H9 (cell line): Measurements from ENCODE around the gene PLEKHG3. TPM values are rescaled to one million over a fixed set of nuclear protein-coding genes. Genes with fewer than 3 reads are reported as not detected.

Experiments
- DNase-seq: peaks from one replicate; pipeline ENCODE4 v3.0.0-alpha.2; 2017
- H2AFZ ChIP-seq: one replicate; pipeline ENCODE4 v1.6.1; 2013; ENCODE audit warnings: mild to moderate bottlenecking, low read length, control low read depth, moderate library complexity
- H2AK5ac ChIP-seq: 2 replicates; pipeline ENCODE4 v1.6.1; 2013; ENCODE audit warnings: low read length, control low read depth, mixed read lengths; ENCODE audit not compliant: insufficient read length
- H2BK120ac ChIP-seq: one replicate; pipeline ENCODE4 v1.6.1; 2013; ENCODE audit warnings: low read depth, mild to moderate bottlenecking, low read length, control low read depth, inconsistent platforms; ENCODE audit not compliant: poor library complexity, severe bottlenecking
- H2BK12ac ChIP-seq: 2 replicates; pipeline ENCODE4 v1.6.1; 2013; ENCODE audit warnings: low read length, control low read depth, mixed read lengths, low read depth; ENCODE audit not compliant: insufficient read length
- H2BK15ac ChIP-seq: 2 replicates; pipeline ENCODE4 v1.6.1; 2013; ENCODE audit warnings: low read depth, low read length, control low read depth
- H2BK20ac ChIP-seq: one replicate; pipeline ENCODE4 v1.6.1; 2013; ENCODE audit warnings: low read depth, mild to moderate bottlenecking, low read length, control low read depth, inconsistent platforms; ENCODE audit not compliant: poor library complexity, severe bottlenecking
- H2BK5ac ChIP-seq: 2 replicates; pipeline ENCODE4 v1.6.1; 2013; ENCODE audit warnings: low read length, control low read depth, mixed read lengths; ENCODE audit not compliant: insufficient read length
- H3K14ac ChIP-seq: 2 replicates; pipeline ENCODE4 v1.6.1; 2013; ENCODE audit warnings: low read length, control low read depth; ENCODE audit not compliant: insufficient read depth
- H3K18ac ChIP-seq: 2 replicates; pipeline ENCODE4 v1.6.1; 2013; ENCODE audit warnings: low read depth, mild to moderate bottlenecking, mixed read lengths, low read length, control low read depth; ENCODE audit not compliant: insufficient read length
- H3K23ac ChIP-seq: 2 replicates; pipeline ENCODE4 v1.6.1; 2013; ENCODE audit warnings: low read length, control low read depth, mixed read lengths, low read depth; ENCODE audit not compliant: insufficient read length
- H3K23me2 ChIP-seq: 2 replicates; pipeline ENCODE4 v1.6.1; 2013; ENCODE audit warnings: low read depth, mild to moderate bottlenecking, mixed read lengths, low read length, control low read depth; ENCODE audit not compliant: insufficient read length, poor library complexity, severe bottlenecking
- H3K27ac ChIP-seq: 2 replicates; pipeline ENCODE4 v1.5.1; 2013; ENCODE audit warnings: low read length, control low read depth, mixed read lengths, low read depth; ENCODE audit not compliant: insufficient read length
- H3K27me3 ChIP-seq: 2 replicates; pipeline ENCODE4 v1.6.1; 2013; ENCODE audit warnings: low read length, control low read depth, inconsistent platforms; ENCODE audit not compliant: insufficient read depth
- H3K4ac ChIP-seq: 2 replicates; pipeline ENCODE4 v1.6.1; 2013; ENCODE audit warnings: low read depth, mild to moderate bottlenecking, control low read depth, inconsistent platforms, low read length, moderate library complexity
- H3K4me1 ChIP-seq: 2 replicates; pipeline ENCODE4 v1.6.1; 2013; ENCODE audit warnings: low read length, control low read depth, inconsistent platforms; ENCODE audit not compliant: insufficient read depth
- H3K4me2 ChIP-seq: 2 replicates; pipeline ENCODE4 v1.6.1; 2013; ENCODE audit warnings: low read length, control low read depth, mixed read lengths; ENCODE audit not compliant: insufficient read length, insufficient read depth
- H3K56ac ChIP-seq: 2 replicates; pipeline ENCODE4 v1.6.1; 2013; ENCODE audit warnings: low read depth, mild to moderate bottlenecking, mixed read lengths, low read length, control low read depth; ENCODE audit not compliant: insufficient read length
- H3K79me1 ChIP-seq: 2 replicates; pipeline ENCODE4 v1.6.1; 2013; ENCODE audit warnings: low read depth, mild to moderate bottlenecking, moderate library complexity, low read length, control low read depth, inconsistent platforms; ENCODE audit not compliant: insufficient read depth, poor library complexity, severe bottlenecking
- H3K79me2 ChIP-seq: 2 replicates; pipeline ENCODE4 v1.6.1; 2013; ENCODE audit warnings: low read length, control low read depth, inconsistent platforms; ENCODE audit not compliant: insufficient read depth
- H3K9ac ChIP-seq: 2 replicates; pipeline ENCODE4 v1.6.1; 2013; ENCODE audit warnings: low read length, control low read depth, mixed read lengths; ENCODE audit not compliant: insufficient read length; ENCODE audit errors: extremely low read depth
- H3K9me3 ChIP-seq: one replicate; pipeline ENCODE4 v1.6.1; 2013; ENCODE audit warnings: low read depth, low read length, inconsistent platforms; ENCODE audit not compliant: control insufficient read depth
- H3T11ph ChIP-seq: one replicate; pipeline ENCODE4 v1.6.1; 2013; ENCODE audit warnings: mild to moderate bottlenecking, low read length, control low read depth, inconsistent platforms
- H4K20me1 ChIP-seq: one replicate; pipeline ENCODE4 v1.6.1; 2013; ENCODE audit not compliant: control insufficient read depth, insufficient read length, insufficient read depth
- H4K5ac ChIP-seq: 2 replicates; pipeline ENCODE4 v1.6.1; 2013; ENCODE audit warnings: low read depth, mild to moderate bottlenecking, mixed read lengths, low read length, control low read depth; ENCODE audit not compliant: insufficient read length
- H4K8ac ChIP-seq: replicated peaks from 2 replicates; pipeline ENCODE4 v1.6.1; 2013; ENCODE audit warnings: low read length, control low read depth, mixed read lengths, low read depth; ENCODE audit not compliant: insufficient read length
- H4K91ac ChIP-seq: 2 replicates; pipeline ENCODE4 v1.6.1; 2013; ENCODE audit warnings: low read depth, mild to moderate bottlenecking, moderate library complexity, mixed read lengths, low read length, control low read depth; ENCODE audit not compliant: insufficient read length
- H3K27ac Mint-ChIP-seq, 3 experiments: 2 replicates in 2 of 3; 3 replicates in 1 of 3; pipeline ENCODE4 v1.8.0; 2020 to 2021; ENCODE audit warnings: mixed read lengths in 3 of 3, mild to moderate bottlenecking in 1 of 3, moderate library complexity in 1 of 3
- H3K27me3 Mint-ChIP-seq: 2 replicates; pipeline ENCODE4 v1.8.0; 2021; ENCODE audit warnings: low read depth, mild to moderate bottlenecking, moderate library complexity, mixed read lengths
- H3K36me3 Mint-ChIP-seq, 3 experiments: 2 replicates in 2 of 3; 3 replicates in 1 of 3; pipeline ENCODE4 v1.8.0; 2020 to 2021; ENCODE audit warnings: low read depth in 3 of 3, mixed read lengths in 3 of 3; ENCODE audit not compliant: insufficient read depth in 1 of 3
- H3K4me1 Mint-ChIP-seq, 2 experiments: 2 replicates each; pipeline ENCODE4 v1.8.0; 2020; ENCODE audit warnings: mixed read lengths in 2 of 2
- H3K4me3 Mint-ChIP-seq, 2 experiments: 2 replicates in 1 of 2; 3 replicates in 1 of 2; pipeline ENCODE4 v1.8.0; 2020 to 2021; ENCODE audit warnings: mild to moderate bottlenecking in 2 of 2, mixed read lengths in 2 of 2, moderate library complexity in 1 of 2
- H3K9me3 Mint-ChIP-seq, 2 experiments: 2 replicates in 1 of 2; 3 replicates in 1 of 2; pipeline ENCODE4 v1.8.0; 2020; ENCODE audit warnings: mild to moderate bottlenecking in 2 of 2, mixed read lengths in 2 of 2, moderate library complexity in 1 of 2
- CTCF ChIP-seq: fragments of 200-600 bp; sonication (generic); conservative IDR thresholded peaks from 3 replicates; pipeline ENCODE4 v1.8.0; 2021; ENCODE audit warnings: antibody characterized with exemption, mild to moderate bottlenecking
- WGBS: extraction: QIAGEN DNeasy Blood & Tissue Kit; methylation state at CpG from one replicate; pipeline ENCODE4 v1.1.7; 2013; ENCODE audit warnings: missing lambda C conversion rate, low lambda C conversion rate, mixed read lengths; ENCODE audit not compliant: insufficient read length; ENCODE audit errors: extremely low coverage; 5-methylcytosine and 5-hydroxymethylcytosine counted together
- total RNA-seq: library from RNA; stranded (reverse); gene quantifications from 2 replicates; pipeline ENCODE4 v1.2.1, GENCODE V29; 2021

PLEKHG3 gene
- total RNA-seq, 1 experiment from 2014 or later: 48.5 TPM

- no peak for TF ChIP-seq CTCF
- WGBS: no CpG with 5 or more reads among the region's 5 CpGs
- no peak overlapping the region for H2BK5ac ChIP-seq
- Mint-ChIP-seq H3K9me3 (no peaks in the 10 kb centered on the region), H3K4me3 (no peak overlapping the region; a peak in 1 of 5 replicates), H3K4me1 (peaks cover 61 to 62% of the 10 kb centered on the region in 2 experiments), H3K36me3 (peaks cover 26 to 41% (median 39%) of the 10 kb centered on the region in 3 experiments; a peak in 6 of 7 replicates), H3K27me3 (no peaks in the 10 kb centered on the region; the same call in 1 of the 2 replicates), H3K27ac (no peak overlapping the region; a peak in 1 of 7 replicates)
- no peak overlapping the region for H3K4ac ChIP-seq
- H3K14ac ChIP-seq: no peak overlapping the region
- H2BK12ac ChIP-seq: no peak overlapping the region
- H4K20me1 ChIP-seq: peaks cover under 1% of the 10 kb centered on the region
- no peak overlapping the region for H2AFZ ChIP-seq
- peaks cover 12% of the 10 kb centered on the region; the same call in 1 of the 2 replicates for H3K79me2 ChIP-seq
- H2BK15ac ChIP-seq: no peak overlapping the region
- H2BK120ac ChIP-seq: no peak overlapping the region
- H3K9me3 ChIP-seq: no peaks in the 10 kb centered on the region
- H4K5ac ChIP-seq: no peak overlapping the region
- H3K4me1 ChIP-seq: peaks cover 14% of the 10 kb centered on the region
- no peak overlapping the region for H4K91ac ChIP-seq
- peaks cover 6% of the 10 kb centered on the region for H3K79me1 ChIP-seq
- peak; percentile 81 for DNase-seq
- H2BK20ac ChIP-seq: no peak overlapping the region
- H3K23ac ChIP-seq: no peak overlapping the region
- no peak overlapping the region for H3K56ac ChIP-seq
- no peak overlapping the region for H3K9ac ChIP-seq
- no peaks in the 10 kb centered on the region for H3K23me2 ChIP-seq
- H3K4me2 ChIP-seq: no peak overlapping the region
- no peak overlapping the region for H4K8ac ChIP-seq
- no peak overlapping the region for H3T11ph ChIP-seq
- H3K27me3 ChIP-seq: no peaks in the 10 kb centered on the region
- no peak overlapping the region for H3K18ac ChIP-seq
- H2AK5ac ChIP-seq: no peak overlapping the region
- H3K27ac ChIP-seq: no peak overlapping the region
Measured at GRCh38 chr14:64726585-64726890, 22.3 kb downstream of the PLEKHG3 start.
